Heart left ventricle (tissue), 16 donors: Measurements from ENCODE around the gene C14orf132. TPM values are rescaled to one million over a fixed set of nuclear protein-coding genes. Genes with fewer than 3 reads are reported as not detected.

Experiments used
- ATAC-seq, 4 donors: fragments of 200-7000 bp; cut with Tn5 transposase; one replicate each; pipeline ENCODE4 v1.9.1; 2020 to 2022; ENCODE audit warnings: moderate library complexity in 4 of 4, mild to moderate bottlenecking in 3 of 4, moderate number of reproducible peaks in 1 of 4
- DNase-seq, 5 donors: peaks; one replicate each; pipeline ENCODE4 v3.0.0-alpha.2; 2020
- H3K27ac ChIP-seq, 12 donors: fragments of 200-600 bp; sonication (generic) in 4 of 12; one replicate each; pipeline versions ENCODE4 v1.5.0 to v1.8.0; 2016 to 2022; ENCODE audit warnings: mild to moderate bottlenecking in 2 of 12
- H3K27me3 ChIP-seq, 9 donors: fragments of 200-600 bp; sonication (generic) in 2 of 9; one replicate each; pipeline versions ENCODE4 v1.5.1 to v1.8.0; 2016 to 2022; ENCODE audit warnings: mild to moderate bottlenecking in 3 of 9
- H3K36me3 ChIP-seq, 9 donors: fragments of 200-600 bp; sonication (generic) in 2 of 9; one replicate each; pipeline versions ENCODE4 v1.5.0 to v1.8.0; 2018 to 2022; ENCODE audit warnings: mild to moderate bottlenecking in 2 of 9
- H3K4me1 ChIP-seq, 12 donors: fragments of 200-600 bp; sonication (generic) in 4 of 12; one replicate each; pipeline versions ENCODE4 v1.5.0 to v1.8.0; 2016 to 2022; ENCODE audit warnings: mild to moderate bottlenecking in 3 of 12
- H3K4me3 ChIP-seq, 12 donors: fragments of 200-600 bp; sonication (generic) in 4 of 12; one replicate each; pipeline versions ENCODE4 v1.5.0 to v1.8.0; 2017 to 2022; ENCODE audit warnings: mild to moderate bottlenecking in 9 of 12, moderate library complexity in 4 of 12
- H3K9me3 ChIP-seq, 12 donors: fragments of 200-600 bp; sonication (generic) in 4 of 12; one replicate each; pipeline versions ENCODE4 v1.5.0 to v1.8.0; 2016 to 2022; ENCODE audit warnings: mild to moderate bottlenecking in 1 of 12
- CTCF ChIP-seq, 12 donors: fragments of 200-600 bp; sonication (generic) in 4 of 12; IDR thresholded peaks; one replicate each; pipeline versions ENCODE4 v1.5.0 to v1.8.0; 2018 to 2022; ENCODE audit warnings: antibody characterized with exemption in 12 of 12, mild to moderate bottlenecking in 5 of 12
- POLR2A ChIP-seq, 2 donors: fragments of 450-650 bp; IDR thresholded peaks; one replicate each; pipeline ENCODE4 v1.6.1; 2017; ENCODE audit warnings: antibody characterized with exemption in 2 of 2, mild to moderate bottlenecking in 2 of 2, moderate library complexity in 2 of 2
- WGBS, 4 donors: extraction: QIAGEN DNeasy Blood & Tissue Kit in 2 of 4; methylation state at CpG; one replicate each; pipeline versions ENCODE4 v1.1.5 to v1.1.7; 2013 to 2018; 5-methylcytosine and 5-hydroxymethylcytosine counted together
- intact Hi-C, 10 donors: fragments of 100-400 bp; cut with DNase I; formaldehyde crosslinking; loops; one replicate each; pipeline versions ENCODE4 v1.11.1 to v1.14.2; 2022
- polyA plus RNA-seq, 2 donors: library from polyadenylated mRNA; stranded (reverse); fragments of 200-250 nt; gene quantifications; one replicate each; pipeline ENCODE4 v1.2.3, GENCODE V29; 2013
- total RNA-seq, 9 donors: library from RNA; depleted of rRNA in 2 of 9; stranded (reverse); fragments of >200 nt in 2 of 9; fragmentation: NEBNext Ultra II Directional in 3 of 9; extraction: Animal tissue kit (Norgen Biotek cat#: 25700) in 3 of 9; gene quantifications; one replicate each; pipeline versions ENCODE4 v1.1.0 to v1.2.4, GENCODE V29; 2016 to 2023
- donor health status: ischemic (EF 13 %, LVEDD 7.1; RV severe dilation, severe dysfunction).
- donor health status: healthy with polysubstance abuse.
- donor health status: DM: no; HTN: yes; CAD: no.
- donor health status: DM: no; HTN: no; CAD: no.
- donor health status: ischemic (EF 25% LVEDD 6.9; RV normal size, moderate dysfunction).
- donor health status: ischemic (EF 25% LVEDD 5.7; RV mildly dilated, moderate dysfunction).
- donor health status: healthy.
- donor health status: DM: yes; HTN: yes; CAD: no.
- donor health status: ischemic (EF 35%, LVEDD 5.7; RV mildly dilated, moderate dysfunction).
- donor health status: nonischemic (EF 11% LVEDD 7.7; RV severe dilation, severe dysfunction).
- donor health status: DM: yes; HTN: yes; CAD: no.
- donor health status: PGD.
- donor health status: ischemic (EF 29% LVEDD 5.4; RV normal size, mild dysfunction).
- donor health status: nonischemic (EF 23%, LVEDD 6.1; RV moderate dilation, normal function).

Gene C14orf132
- total and polyA plus RNA-seq, 11 donors, result 0.76 to 14.9 (median 1.8) TPM

GRCh38 chr14:96103560-96104460, 64.6 kb downstream of the C14orf132 start:
- WGBS, 4 donors, result 93 to 95% (median 93%) methylated on average over 6 of the region's 6 CpGs
- peak overlapping the region in 2 of 12 donors; percentile 26 to 86 for H3K27ac ChIP-seq
- intact Hi-C loops, result loop anchor here in 5 of 10 donors (2.0 to 10.0 kb wide), 3 partner anchors 171 to 321 kb away; no protein-coding TSS in a partner anchor

GRCh38 chr14:96104469-96105057, 65.4 kb downstream of the C14orf132 start:
- TF ChIP-seq CTCF (IDR thresholded peaks at IDR 0.05), result no peak
- no peak for TF ChIP-seq POLR2A (IDR thresholded peaks at IDR 0.05)
- H3K27ac ChIP-seq, result peak overlapping the region in 2 of 12 donors; percentile 26 to 86
- peaks cover 0 to 3% (median 0%) of the 10 kb centered on the region in 9 donors for H3K27me3 ChIP-seq
- peaks cover 0 to 5% (median 0%) of the 10 kb centered on the region in 12 donors for H3K4me1 ChIP-seq
- H3K9me3 ChIP-seq, result peaks cover 0 to 5% (median 0%) of the 10 kb centered on the region in 12 donors
- intact Hi-C loops, result loop anchor here in 5 of 10 donors (5.0 to 10.0 kb wide), 2 partner anchors 318 to 320 kb away; no protein-coding TSS in a partner anchor
- no peaks in the 10 kb centered on the region for H3K36me3 ChIP-seq
- no peak overlapping the region for H3K4me3 ChIP-seq
- ATAC-seq, result peak in 3 of 4 donors; percentile 67 to 90 (median 75)
- WGBS, 4 donors, result 60 to 75% (median 67%) methylated on average over 19 of the region's 19 CpGs
- peak; percentile 33 to 76 (median 68) for DNase-seq

More at GRCh38 chr14:96103560-96104460, 64.6 kb downstream of the C14orf132 start:
- Histone ChIP-seq H3K27me3 (peaks cover 0 to 8% (median 0%) of the 10 kb centered on the region in 9 donors), H3K36me3 (no peaks in the 10 kb centered on the region), H3K4me1 (peaks cover 0 to 5% (median 0%) of the 10 kb centered on the region in 12 donors), H3K9me3 (peaks cover 0 to 5% (median 0%) of the 10 kb centered on the region in 12 donors), H3K4me3 (no peak overlapping the region)
- ATAC-seq (no peak), DNase-seq (no peak)
- no peak for TF ChIP-seq CTCF (IDR thresholded peaks at IDR 0.05)
- TF ChIP-seq POLR2A (IDR thresholded peaks at IDR 0.05), result no peak

- H3K9me3 ChIP-seq, result peaks cover 0 to 5% (median 0%) of the 10 kb centered on the region in 12 donors
- WGBS, 4 donors, result 72 to 79% (median 75%) methylated on average over 16 of the region's 16 CpGs
- peaks cover 0 to 3% (median 0%) of the 10 kb centered on the region in 9 donors for H3K27me3 ChIP-seq
- H3K27ac ChIP-seq, result peak overlapping the region in 2 of 12 donors; percentile 2 to 86
- DNase-seq (no peak), ATAC-seq (peak in 2 of 4 donors; percentile 7 to 55)
- no peak overlapping the region for H3K4me3 ChIP-seq
- H3K4me1 ChIP-seq, result peaks cover 0 to 5% (median 0%) of the 10 kb centered on the region in 12 donors
- no peaks in the 10 kb centered on the region for H3K36me3 ChIP-seq
- TF ChIP-seq POLR2A (IDR thresholded peaks at IDR 0.05) (no peak), CTCF (IDR thresholded peaks at IDR 0.05) (no peak)
- intact Hi-C loops, result loop anchor here in 3 of 10 donors (10.0 kb wide), 1 partner anchor 319 kb away; no protein-coding TSS in a partner anchor
Measured at GRCh38 chr14:96105089-96105925, 66.1 kb downstream of the C14orf132 start.
